Renal cortical epithelial cell (primary cell): ENCODE measurements around the gene TTPAL. TPM values are rescaled to one million over a fixed set of nuclear protein-coding genes. Genes with fewer than 3 reads are reported as not detected.
A peak's percentile ranks its signal among the peaks of the same experiment; 100 is the strongest.

Source experiments
- DNase-seq: peaks from one replicate; pipeline ENCODE4 v3.0.0-alpha.2; 2011; ENCODE audit warnings: low read depth
- total RNA-seq: library from RNA; depleted of rRNA; stranded (reverse); fragments of >200 nt; gene quantifications from 2 replicates; pipeline ENCODE4 v1.2.3, GENCODE V29; 2014

TTPAL gene
- total RNA-seq = 11.5 and 19.0 TPM in 2 replicates

GRCh38 chr20:44475694-44476560, at the start of gene TTPAL:
Gene TTPAL (plus strand): TSS chr20:44475874. CDS start chr20:44480000, 4,126 bp downstream.
- peak; percentile 63 for DNase-seq

- no peak for DNase-seq
Observed at GRCh38 chr20:44425923-44426322, 49.8 kb upstream of the TTPAL start.

GRCh38 chr20:44426879-44427790, 48.5 kb upstream of the TTPAL start:
- DNase-seq = no peak

- no peak for DNase-seq
Observed at GRCh38 chr20:44427804-44428173, 47.9 kb upstream of the TTPAL start.

- DNase-seq = no peak
Observed at GRCh38 chr20:44428174-44429016, 47.3 kb upstream of the TTPAL start.

- no peak for DNase-seq
Observed at GRCh38 chr20:44429017-44429339, 46.7 kb upstream of the TTPAL start.

GRCh38 chr20:44429419-44430269, 46.0 kb upstream of the TTPAL start:
- DNase-seq = no peak

GRCh38 chr20:44430270-44431065, 45.2 kb upstream of the TTPAL start:
- no peak for DNase-seq

- no peak for DNase-seq
Observed at GRCh38 chr20:44431118-44431501, 44.6 kb upstream of the TTPAL start.

- peak; percentile 61 for DNase-seq
Observed at GRCh38 chr20:44431502-44432234, 44.0 kb upstream of the TTPAL start.

- DNase-seq = no peak
Observed at GRCh38 chr20:44432618-44433577, 42.8 kb upstream of the TTPAL start.

GRCh38 chr20:44433751-44434538, 41.7 kb upstream of the TTPAL start:
- peak; percentile 60 for DNase-seq

GRCh38 chr20:44435630-44436335, 39.9 kb upstream of the TTPAL start:
- DNase-seq = no peak

- DNase-seq = no peak
Observed at GRCh38 chr20:44436393-44436792, 39.3 kb upstream of the TTPAL start.

- no peak for DNase-seq
Observed at GRCh38 chr20:44437497-44437896, 38.2 kb upstream of the TTPAL start.

GRCh38 chr20:44438782-44439181, 36.9 kb upstream of the TTPAL start:
- no peak for DNase-seq

GRCh38 chr20:44439318-44439717, 36.4 kb upstream of the TTPAL start:
- DNase-seq = no peak
